Nephron (organoid): ENCODE results near the gene PPP1R12B.

Experiments used
- H3K27ac Mint-ChIP-seq, 3 experiments: 2 replicates each; pipeline ENCODE4 v1.8.0; 2020; ENCODE audit warnings: mixed read lengths in 3 of 3, mild to moderate bottlenecking in 2 of 3, moderate library complexity in 1 of 3
- H3K27me3 Mint-ChIP-seq: 2 replicates; pipeline ENCODE4 v1.8.0; 2021; ENCODE audit warnings: low read depth, mild to moderate bottlenecking, moderate library complexity, mixed read lengths
- H3K36me3 Mint-ChIP-seq: 2 replicates; pipeline ENCODE4 v1.8.0; 2020; ENCODE audit warnings: low read depth, mixed read lengths
- H3K4me1 Mint-ChIP-seq: 2 replicates; pipeline ENCODE4 v1.8.0; 2020; ENCODE audit warnings: mixed read lengths
- H3K4me3 Mint-ChIP-seq, 3 experiments: 2 replicates each; pipeline ENCODE4 v1.8.0; 2020; ENCODE audit warnings: mild to moderate bottlenecking in 3 of 3, mixed read lengths in 3 of 3, moderate library complexity in 2 of 3
- H3K9me3 Mint-ChIP-seq: 2 replicates; pipeline ENCODE4 v1.8.0; 2020; ENCODE audit warnings: mixed read lengths
- TF ChIP-seq, protein P1 (sequence below), 3 experiments: fragments of 200-600 bp; sonication (generic); IDR thresholded peaks; one replicate each; pipeline ENCODE4 v1.5.0; 2021; ENCODE audit warnings: antibody characterized with exemption in 3 of 3; ENCODE audit not compliant: unreplicated experiment in 3 of 3

The PPP1R12B gene

DNA sequence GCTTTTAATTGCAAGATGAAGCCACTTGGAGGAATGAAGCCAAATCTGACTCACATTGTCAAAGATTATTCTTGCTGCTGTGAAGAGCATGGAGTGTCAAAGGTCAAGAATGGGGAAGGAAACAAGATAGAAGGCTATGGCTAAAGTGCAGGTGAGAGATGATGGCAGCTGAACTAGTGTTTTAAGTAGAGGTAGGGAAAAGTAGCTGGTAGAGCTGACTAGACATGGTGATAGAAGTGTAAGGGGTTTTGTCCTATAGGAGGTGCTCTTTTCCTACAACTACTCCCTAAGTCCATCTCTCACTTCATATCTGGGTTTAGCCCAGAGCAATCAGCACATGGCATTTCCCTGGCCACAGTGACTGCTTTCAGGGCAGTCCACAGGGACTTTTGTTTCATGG, 18.6 kb upstream of the PPP1R12B start:
- H3K27ac Mint-ChIP-seq: no peak overlapping the region
- peaks cover 42% of the 10 kb centered on the region for H3K36me3 Mint-ChIP-seq
- no peaks in the 10 kb centered on the region for H3K4me1 Mint-ChIP-seq
- H3K9me3 Mint-ChIP-seq: no peaks in the 10 kb centered on the region
- no peak overlapping the region for H3K4me3 Mint-ChIP-seq
- TF ChIP-seq, protein P1, sequence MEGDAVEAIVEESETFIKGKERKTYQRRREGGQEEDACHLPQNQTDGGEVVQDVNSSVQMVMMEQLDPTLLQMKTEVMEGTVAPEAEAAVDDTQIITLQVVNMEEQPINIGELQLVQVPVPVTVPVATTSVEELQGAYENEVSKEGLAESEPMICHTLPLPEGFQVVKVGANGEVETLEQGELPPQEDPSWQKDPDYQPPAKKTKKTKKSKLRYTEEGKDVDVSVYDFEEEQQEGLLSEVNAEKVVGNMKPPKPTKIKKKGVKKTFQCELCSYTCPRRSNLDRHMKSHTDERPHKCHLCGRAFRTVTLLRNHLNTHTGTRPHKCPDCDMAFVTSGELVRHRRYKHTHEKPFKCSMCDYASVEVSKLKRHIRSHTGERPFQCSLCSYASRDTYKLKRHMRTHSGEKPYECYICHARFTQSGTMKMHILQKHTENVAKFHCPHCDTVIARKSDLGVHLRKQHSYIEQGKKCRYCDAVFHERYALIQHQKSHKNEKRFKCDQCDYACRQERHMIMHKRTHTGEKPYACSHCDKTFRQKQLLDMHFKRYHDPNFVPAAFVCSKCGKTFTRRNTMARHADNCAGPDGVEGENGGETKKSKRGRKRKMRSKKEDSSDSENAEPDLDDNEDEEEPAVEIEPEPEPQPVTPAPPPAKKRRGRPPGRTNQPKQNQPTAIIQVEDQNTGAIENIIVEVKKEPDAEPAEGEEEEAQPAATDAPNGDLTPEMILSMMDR (IDR thresholded peaks at IDR 0.05; ENCODE audit: unreplicated experiment in 3 of 3): no peak
- no peaks in the 10 kb centered on the region for H3K27me3 Mint-ChIP-seq

DNA sequence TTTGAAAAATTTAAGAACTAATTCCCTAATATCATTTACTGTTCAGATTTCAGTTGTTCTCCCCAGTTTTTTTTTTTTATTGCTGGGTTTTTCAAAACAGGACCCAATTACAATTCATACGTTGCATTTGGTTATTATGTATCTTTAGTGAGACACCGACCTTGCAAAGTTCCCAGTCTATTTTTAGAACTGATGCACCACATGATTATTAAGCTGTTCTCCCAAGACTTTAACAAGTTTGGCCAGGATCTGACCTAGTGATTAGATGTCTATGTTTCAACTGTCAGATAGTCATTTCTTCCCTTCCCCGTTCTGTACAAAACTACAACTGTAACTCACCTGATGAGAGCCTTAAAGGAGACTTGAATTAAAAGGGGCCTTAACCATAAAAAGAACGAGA, 14.6 kb upstream of the PPP1R12B start:
- Mint-ChIP-seq H3K4me3 (no peak overlapping the region), H3K27me3 (no peaks in the 10 kb centered on the region), H3K27ac (no peak overlapping the region), H3K4me1 (no peaks in the 10 kb centered on the region), H3K36me3 (peaks cover 48% of the 10 kb centered on the region), H3K9me3 (no peaks in the 10 kb centered on the region)
- TF ChIP-seq, protein P1 (IDR thresholded peaks at IDR 0.05; ENCODE audit: unreplicated experiment in 3 of 3): no peak

DNA sequence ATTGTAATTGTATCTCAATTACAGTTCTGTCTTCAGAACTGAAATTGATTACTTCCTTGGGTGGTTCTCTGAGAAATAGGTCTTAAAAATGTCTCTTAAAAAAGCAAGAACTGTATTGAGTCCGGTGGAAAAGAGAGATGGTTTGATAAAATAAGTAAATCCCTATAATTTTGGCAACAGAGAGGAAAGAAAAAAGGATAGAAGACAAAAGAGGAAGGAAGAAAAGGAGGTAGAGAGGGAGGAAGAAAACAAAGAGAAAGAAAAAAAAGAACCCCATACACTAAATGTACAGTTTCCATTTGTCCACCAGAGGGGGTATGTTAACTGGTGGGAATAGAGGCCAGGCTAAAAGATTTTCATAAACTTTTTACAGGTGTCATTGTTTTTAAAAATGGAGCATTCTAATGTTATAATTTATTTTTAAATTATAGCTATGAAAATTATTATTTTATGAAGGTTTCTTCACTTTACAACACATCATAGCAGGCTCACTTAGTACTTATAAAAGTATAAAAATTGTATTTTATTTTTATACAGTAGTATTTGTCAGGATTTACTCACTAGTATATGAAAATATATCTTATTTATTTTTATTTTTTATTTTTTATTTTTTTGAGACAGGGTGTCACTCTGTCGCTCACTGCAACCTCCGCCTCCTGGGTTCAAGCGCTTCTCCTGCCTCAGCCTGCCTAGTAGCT, 4.7 kb upstream of the PPP1R12B start:
- TF ChIP-seq, protein P1 (IDR thresholded peaks at IDR 0.05; ENCODE audit: unreplicated experiment in 3 of 3): peak; percentile 75 to 82 (median 81)
- no peaks in the 10 kb centered on the region for H3K27me3 Mint-ChIP-seq
- H3K4me1 Mint-ChIP-seq: peaks cover 24% of the 10 kb centered on the region
- no peaks in the 10 kb centered on the region for H3K9me3 Mint-ChIP-seq
- H3K36me3 Mint-ChIP-seq: no peaks in the 10 kb centered on the region
- H3K4me3 Mint-ChIP-seq: peak overlapping the region; percentile 54 to 70 (median 55)
- H3K27ac Mint-ChIP-seq: peak overlapping the region in 2 of 3 experiments; percentile 44 to 65

DNA sequence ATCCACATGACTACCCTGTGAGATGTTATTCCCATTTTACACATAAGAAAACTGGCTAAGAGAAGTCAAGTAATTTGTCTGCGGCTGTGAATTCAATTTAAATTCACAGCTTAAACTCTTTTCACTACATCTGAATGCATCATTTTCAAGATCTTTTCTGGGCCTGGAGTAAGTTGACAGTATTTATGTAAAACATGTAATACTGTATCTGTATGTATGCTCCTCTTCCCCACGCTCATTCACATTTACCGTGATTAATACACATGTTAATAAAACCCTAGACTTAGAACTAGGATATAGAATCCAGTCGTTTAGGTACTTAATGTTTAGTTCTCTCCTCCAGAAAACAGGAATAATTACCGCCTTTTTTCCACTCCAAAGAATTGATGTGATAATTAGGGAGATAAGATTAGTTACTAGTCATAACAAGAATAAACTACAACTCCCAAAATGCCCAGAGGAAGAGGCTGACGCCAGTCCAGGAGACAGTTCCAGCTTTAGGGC, 442 bp upstream of the PPP1R12B start:
- Mint-ChIP-seq H3K27me3 (no peaks in the 10 kb centered on the region), H3K4me1 (peaks cover 26% of the 10 kb centered on the region), H3K9me3 (no peaks in the 10 kb centered on the region), H3K27ac (peak overlapping the region; percentile 57 to 92 (median 84)), H3K4me3 (peak overlapping the region; percentile 89 to 97 (median 93)), H3K36me3 (no peaks in the 10 kb centered on the region)
- TF ChIP-seq, protein P1 (IDR thresholded peaks at IDR 0.05; ENCODE audit: unreplicated experiment in 3 of 3): no peak

DNA sequence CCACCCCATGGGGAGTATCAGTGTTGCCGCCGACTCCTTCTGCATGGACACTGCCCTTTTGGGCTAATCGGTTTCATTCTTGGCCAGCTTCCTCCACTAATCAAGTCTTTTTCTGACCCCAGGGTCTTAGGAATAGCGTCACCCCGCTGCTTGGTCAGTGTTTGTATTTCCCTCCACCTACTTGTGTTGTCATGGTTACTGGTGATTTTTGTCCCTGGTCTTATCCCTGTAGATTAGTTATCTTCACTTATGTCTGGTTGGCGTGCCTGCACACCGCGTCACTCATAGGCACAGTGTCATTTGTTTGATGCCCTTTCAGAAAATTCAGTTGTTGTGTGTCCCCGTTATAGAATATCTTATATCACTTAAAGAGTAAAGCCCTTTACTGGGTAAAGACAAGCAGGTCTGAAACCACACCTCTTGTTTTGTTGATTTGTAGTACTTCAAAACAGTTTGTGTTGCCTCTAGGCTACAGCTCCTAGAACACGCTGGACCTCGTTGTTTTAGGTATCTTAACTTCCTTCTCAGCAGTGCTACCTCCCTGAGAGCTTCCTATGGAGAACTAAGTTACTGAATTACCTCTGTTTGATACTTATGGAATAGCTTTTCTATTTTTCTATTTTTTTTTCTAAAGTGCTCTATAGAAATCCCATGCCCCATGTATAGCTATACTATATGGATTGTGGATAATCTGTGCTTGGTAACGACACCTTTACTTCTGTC, 868 bp downstream of the PPP1R12B start:
- TF ChIP-seq, protein P1 (IDR thresholded peaks at IDR 0.05; ENCODE audit: unreplicated experiment in 3 of 3): no peak
- Mint-ChIP-seq H3K4me1 (peaks cover 27% of the 10 kb centered on the region), H3K36me3 (no peaks in the 10 kb centered on the region), H3K27me3 (no peaks in the 10 kb centered on the region), H3K9me3 (no peaks in the 10 kb centered on the region), H3K27ac (peak overlapping the region; percentile 57 to 83 (median 74)), H3K4me3 (peak overlapping the region; percentile 89 to 97 (median 93))
